GM12892 (cell line): ENCODE measurements around the gene GCNT1. TPM values are rescaled to one million over a fixed set of nuclear protein-coding genes. Genes with fewer than 3 reads are reported as not detected.
A peak's percentile ranks its signal among the peaks of the same experiment; 100 is the strongest.

Source experiments
- DNase-seq: peaks from one replicate; pipeline ENCODE4 v3.0.0; 2011; ENCODE audit not compliant: insufficient read length
- FAIRE-seq: peaks from 2 replicates; lab custom pipeline; 2011; peaks lifted over from hg19 to GRCh38; lab: Jason Lieb, UNC
- POLR2A ChIP-seq: IDR thresholded peaks from 2 replicates; pipeline ENCODE4 v1.6.1; 2011; ENCODE audit warnings: low read depth, low read length, control low read depth
- POLR2AphosphoS5 ChIP-seq: IDR thresholded peaks from 2 replicates; pipeline ENCODE4 v1.6.1; 2011; ENCODE audit warnings: low read depth, low read length, control low read depth
- TAF1 ChIP-seq: IDR thresholded peaks from 2 replicates; pipeline ENCODE4 v1.6.1; 2011; ENCODE audit warnings: low read depth, mild to moderate bottlenecking, control low read depth, low read length, borderline replicate concordance
- polyA plus RNA-seq: library from polyadenylated mRNA; unstranded; fragments of >200 nt; gene quantifications from one replicate; pipeline ENCODE4 v1.2.1, GENCODE V29; 2012; ENCODE audit warnings: missing spikeins, inconsistent platforms; ENCODE audit not compliant: missing spikeins

GCNT1 gene
- polyA plus RNA-seq: 7.4 TPM

DNA sequence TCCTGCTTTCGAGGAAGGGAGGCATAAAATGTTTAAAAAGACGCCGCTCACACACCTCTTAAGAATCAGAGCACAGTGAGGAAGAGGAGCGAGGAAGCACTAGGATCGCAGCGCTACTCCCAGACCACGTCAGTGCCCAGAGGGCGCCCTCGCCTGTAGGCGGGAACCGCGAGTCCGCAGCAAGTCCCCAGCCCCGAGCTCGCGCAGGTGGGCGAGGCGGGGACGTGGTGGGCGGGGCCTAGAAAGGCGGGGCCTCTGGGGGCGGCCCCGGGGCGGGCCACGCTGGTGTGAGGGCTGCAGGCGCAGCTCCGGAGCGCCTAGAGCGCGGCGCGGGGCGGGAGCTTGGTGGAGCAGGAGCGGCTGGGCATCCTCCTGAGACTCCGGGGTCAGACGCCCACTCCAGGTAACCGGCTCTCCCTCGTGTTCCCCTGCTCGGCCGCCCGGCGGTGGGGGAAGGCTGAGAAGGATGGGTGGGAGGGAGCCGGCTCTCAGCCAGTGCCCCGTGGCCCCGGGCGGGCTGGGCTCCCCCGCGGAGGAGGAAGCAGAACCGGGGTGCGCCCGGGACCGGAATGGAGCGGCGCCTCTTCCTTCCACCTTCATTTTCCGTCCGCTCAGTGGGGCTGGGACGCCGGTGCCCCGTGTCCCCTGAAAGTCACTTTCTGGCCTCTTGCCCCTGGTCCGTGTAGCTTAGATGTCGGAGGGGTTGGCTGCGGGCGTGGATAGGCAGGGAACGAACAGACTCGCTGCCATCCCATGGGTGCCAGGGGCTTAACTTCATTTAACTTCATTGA, at the start of gene GCNT1:
GCNT1 (plus strand) TSS at position 280 of the 791 bp plus-strand sequence. CDS start 43,200 bp downstream, outside the sequence.
- FAIRE-seq: peak; percentile 94
- peak; percentile 89 for DNase-seq
- TF ChIP-seq TAF1 (no peak), POLR2AphosphoS5 (0 out of 2 replicates have a peak, but pooled peaks have one; percentile 60), POLR2A (peak; percentile 70)

GRCh38 chr9:76412638-76413037, 46.3 kb upstream of the GCNT1 start:
- DNase-seq (no peak), FAIRE-seq (peak; percentile 78)
- TF ChIP-seq POLR2AphosphoS5 (no peak), POLR2A (no peak)

GRCh38 chr9:76413658-76414057, 45.3 kb upstream of the GCNT1 start:
- no peak for DNase-seq
- no peak for TF ChIP-seq POLR2AphosphoS5
- TF ChIP-seq TAF1: no peak
- no peak for TF ChIP-seq POLR2A
- FAIRE-seq: no peak

DNA sequence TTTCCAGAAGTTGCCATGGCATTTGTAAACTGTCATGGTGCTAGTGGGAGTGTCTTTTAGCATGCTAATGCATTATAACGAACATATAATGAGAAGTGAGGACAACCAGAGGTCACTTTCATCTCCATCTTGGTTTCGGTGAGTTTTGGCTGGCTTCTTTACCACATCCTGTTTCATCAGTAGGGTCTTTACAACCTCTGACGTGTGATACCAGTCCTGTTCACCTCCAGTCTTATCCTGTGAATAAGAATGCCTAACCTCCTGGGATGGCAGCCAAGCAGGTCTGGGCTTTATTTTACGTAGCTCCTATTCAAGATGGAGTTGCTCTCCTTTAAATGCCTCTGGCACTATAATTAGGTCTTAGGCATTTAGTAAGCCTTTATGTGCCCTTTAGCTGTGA, 44.3 kb upstream of the GCNT1 start:
- FAIRE-seq: no peak
- no peak for TF ChIP-seq POLR2AphosphoS5
- TF ChIP-seq TAF1: no peak
- no peak for TF ChIP-seq POLR2A

GRCh38 chr9:76415154-76415553, 43.8 kb upstream of the GCNT1 start:
- FAIRE-seq: no peak

More for the DNA sequence above, 44.3 kb upstream of the GCNT1 start:
- DNase-seq: no peak

GRCh38 chr9:76415731-76416130, 43.3 kb upstream of the GCNT1 start:
- DNase-seq (no peak), FAIRE-seq (no peak)
- TF ChIP-seq TAF1 (no peak), POLR2AphosphoS5 (no peak), POLR2A (no peak)

More at GRCh38 chr9:76415154-76415553, 43.8 kb upstream of the GCNT1 start:
- no peak for DNase-seq
- TF ChIP-seq TAF1: no peak
- no peak for TF ChIP-seq POLR2A
- TF ChIP-seq POLR2AphosphoS5: no peak

GRCh38 chr9:76417394-76417793, 41.6 kb upstream of the GCNT1 start:
- no peak for FAIRE-seq
- TF ChIP-seq TAF1: no peak
- no peak for TF ChIP-seq POLR2AphosphoS5
- TF ChIP-seq POLR2A: no peak
- no peak for DNase-seq

DNA sequence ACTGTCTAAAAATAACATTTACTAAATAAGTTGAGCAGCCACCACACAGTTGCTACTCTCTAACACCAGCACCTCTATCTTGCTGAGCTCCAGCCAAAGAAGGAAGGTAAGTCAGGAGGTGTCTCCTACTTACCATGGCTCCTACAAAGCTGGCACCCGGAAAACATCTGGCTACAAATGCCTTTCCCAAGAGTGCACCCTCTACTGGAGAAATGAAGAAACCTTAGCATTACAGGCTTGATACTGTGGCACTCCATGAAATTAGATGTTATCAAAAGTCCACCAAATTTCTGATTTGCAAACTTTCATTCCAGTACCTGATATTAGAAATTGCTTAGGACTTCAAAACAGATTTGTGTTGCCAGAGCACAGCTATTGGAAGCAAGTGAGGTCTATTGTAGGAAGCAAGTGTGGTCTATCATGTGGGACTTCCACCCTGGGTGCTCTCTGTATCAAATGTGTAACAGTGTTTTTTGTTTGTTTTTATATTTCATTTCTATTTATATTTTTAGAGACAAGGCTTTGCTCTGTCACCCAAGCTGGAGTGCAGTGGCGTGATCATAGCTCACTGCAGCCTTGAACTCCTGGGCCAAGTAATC, 39.1 kb upstream of the GCNT1 start:
- no peak for TF ChIP-seq POLR2AphosphoS5
- FAIRE-seq (no peak), DNase-seq (no peak)

DNA sequence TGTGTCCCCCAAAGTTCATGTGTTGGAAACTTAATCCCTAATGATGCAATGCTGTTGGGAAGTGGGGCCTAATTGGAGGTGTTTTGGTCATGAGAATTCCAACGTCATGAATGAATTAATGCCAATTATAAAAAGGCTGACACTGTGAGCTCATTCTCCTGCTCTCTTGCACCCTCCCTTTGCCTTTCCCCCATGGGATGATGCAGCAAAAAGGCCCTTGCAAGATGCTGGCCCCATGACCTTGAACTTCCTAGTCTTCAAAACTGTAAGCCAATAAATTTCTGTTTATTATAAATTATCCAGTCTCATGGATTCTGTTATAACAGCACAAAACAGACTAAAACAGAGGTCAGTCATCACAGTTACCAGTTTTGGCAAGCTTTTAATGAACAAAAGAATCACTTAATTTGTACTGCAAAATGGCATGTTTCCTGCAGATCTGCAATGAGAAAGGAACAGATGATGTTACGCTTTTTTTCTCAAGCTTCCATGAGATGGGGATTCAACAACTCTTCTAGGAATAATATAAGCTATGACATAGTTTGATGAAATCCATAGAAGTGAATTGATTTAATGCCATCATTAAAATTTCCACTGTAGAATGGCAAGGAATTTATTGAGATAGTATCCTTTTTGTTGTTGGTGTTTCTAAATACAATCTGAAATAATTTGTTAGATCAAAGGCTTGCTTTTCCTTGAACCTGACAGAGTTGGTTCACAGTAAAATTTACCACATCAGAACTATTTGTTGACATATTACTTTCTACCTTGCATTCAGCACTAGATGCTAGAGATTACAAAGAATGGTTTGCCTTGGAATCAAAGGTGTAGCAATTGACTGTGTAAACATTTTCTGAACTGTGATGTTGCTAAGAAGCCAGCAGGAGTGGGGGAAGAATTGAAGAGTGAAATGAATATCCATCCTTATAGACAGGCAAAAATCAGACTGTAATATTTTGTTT, 35.5 kb upstream of the GCNT1 start:
- DNase-seq (no peak), FAIRE-seq (no peak)
- TF ChIP-seq POLR2A (no peak), POLR2AphosphoS5 (no peak), TAF1 (no peak)

- DNase-seq (no peak), FAIRE-seq (no peak)
- no peak for TF ChIP-seq POLR2AphosphoS5
- TF ChIP-seq TAF1: no peak
- TF ChIP-seq POLR2A: no peak
These were observed 34.5 kb upstream of the GCNT1 start for GRCh38 chr9:76424491-76424890.

DNA sequence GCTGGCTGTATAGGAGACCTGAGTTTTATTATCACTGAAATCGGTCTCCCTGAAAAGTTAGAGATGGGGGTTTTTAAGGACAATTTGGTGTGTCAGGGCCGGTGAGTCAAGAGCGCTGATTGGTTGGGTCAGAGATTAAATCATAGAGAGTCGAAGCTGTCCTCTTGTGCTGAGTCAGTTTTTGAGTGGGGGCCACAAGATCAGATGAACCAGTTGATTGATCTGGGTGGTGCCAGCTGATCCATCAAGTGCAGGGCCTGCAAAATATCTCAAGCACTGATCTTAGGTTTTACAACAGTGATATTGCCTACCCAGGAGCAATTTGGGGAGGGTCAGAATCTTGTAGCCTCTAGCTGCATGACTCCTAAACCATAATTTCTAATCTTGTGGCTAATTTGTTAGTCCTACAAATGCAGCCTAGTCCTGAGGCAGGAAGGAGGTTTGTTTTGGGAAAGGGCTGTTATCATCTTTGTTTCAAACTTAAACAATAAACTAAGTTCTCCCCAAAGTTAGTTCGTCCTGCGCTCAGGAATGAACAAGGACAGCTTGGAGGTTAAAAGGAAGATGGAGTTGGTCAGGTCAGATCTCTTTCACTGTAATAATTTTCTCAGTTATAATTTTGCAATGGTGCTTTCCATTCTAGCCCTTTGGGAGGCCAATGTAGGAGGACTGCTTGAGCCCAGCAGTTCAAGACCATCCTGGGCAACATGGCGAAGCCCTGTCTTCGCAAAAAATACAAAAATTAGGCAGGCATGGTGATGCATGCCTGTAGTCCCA, 33.1 kb upstream of the GCNT1 start:
- DNase-seq: no peak
- no peak for TF ChIP-seq POLR2AphosphoS5
- TF ChIP-seq POLR2A: no peak
- no peak for TF ChIP-seq TAF1
- no peak for FAIRE-seq
